Esophagus muscularis mucosa (tissue), 4 donors: ENCODE results near the gene ACY1. TPM values are rescaled to one million over a fixed set of nuclear protein-coding genes. Genes with fewer than 3 reads are reported as not detected.

ENCODE experiments used
- DNase-seq: peaks from one replicate; pipeline ENCODE4 v3.0.0-alpha.2; 2017; ENCODE audit errors: extremely low spot score
- H3K27ac ChIP-seq, 4 donors: fragments of 200-600 bp; sonication (generic); replicated peaks in 1 of 4; 1 replicate in 3 of 4; 2 replicates in 1 of 4; pipeline ENCODE4 v1.5.1; 2016 to 2019; ENCODE audit warnings: mild to moderate bottlenecking in 1 of 4
- H3K27me3 ChIP-seq, 4 donors: fragments of 200-600 bp; sonication (generic); one replicate each; pipeline versions ENCODE4 v1.5.1 to v1.6.0; 2016 to 2019
- H3K36me3 ChIP-seq, 4 donors: fragments of 200-600 bp; sonication (generic); one replicate each; pipeline ENCODE4 v1.5.1; 2016 to 2019
- H3K4me1 ChIP-seq, 4 donors: fragments of 200-600 bp; sonication (generic); one replicate each; pipeline ENCODE4 v1.5.1; 2016 to 2019
- H3K4me3 ChIP-seq, 4 donors: fragments of 200-600 bp; sonication (generic); 1 replicate in 2 of 4; 2 replicates in 2 of 4; pipeline ENCODE4 v1.5.1; 2016 to 2019; ENCODE audit warnings: mild to moderate bottlenecking in 4 of 4, moderate library complexity in 1 of 4
- H3K9me3 ChIP-seq, 4 donors: fragments of 200-600 bp; sonication (generic); 1 replicate in 3 of 4; 2 replicates in 1 of 4; pipeline ENCODE4 v1.5.1; 2016 to 2019
- CTCF ChIP-seq, 3 experiments: fragments of 200-600 bp in 2 of 3; fragments of 450-650 bp in 1 of 3; sonication (generic) in 2 of 3; IDR thresholded peaks; one replicate each; pipeline ENCODE4 v1.5.1; 2017 to 2019; ENCODE audit warnings: antibody characterized with exemption in 3 of 3, mild to moderate bottlenecking in 2 of 3, moderate library complexity in 1 of 3
- EP300 ChIP-seq: sonication (generic); formaldehyde crosslinking; IDR thresholded peaks from one replicate; pipeline ENCODE4 v1.6.1; 2017; ENCODE audit warnings: antibody characterized with exemption
- POLR2A ChIP-seq: fragments of 450-650 bp; IDR thresholded peaks from one replicate; pipeline ENCODE4 v1.6.1; 2017; ENCODE audit warnings: antibody characterized with exemption, moderate library complexity, mild to moderate bottlenecking, low read depth
- POLR2AphosphoS5 ChIP-seq, 2 donors: sonication (generic); formaldehyde crosslinking; IDR thresholded peaks; one replicate each; pipeline ENCODE4 v1.6.1; 2017; ENCODE audit warnings: antibody characterized with exemption in 2 of 2
- WGBS: methylation state at CpG from one replicate; pipeline ENCODE4 v1.1.5; 2018; 5-methylcytosine and 5-hydroxymethylcytosine counted together
- intact Hi-C: fragments of 100-400 bp; cut with DNase I; formaldehyde crosslinking; loops from one replicate; pipeline ENCODE4 v1.15.1; 2023
- total RNA-seq, 4 donors: library from RNA; depleted of rRNA; stranded (reverse); fragments of >200 nt; gene quantifications; one replicate each; pipeline versions ENCODE4 v1.1.0 to v1.2.1, GENCODE V29; 2016

The ACY1 gene
- total RNA-seq, 4 donors from 2014 or later, result 10.0 to 19.2 (median 15.8) TPM

- Histone ChIP-seq H3K27ac (peak overlapping the region in 1 of 4 donors; percentile 4), H3K9me3 (no peaks in the 10 kb centered on the region), H3K36me3 (peaks cover 6 to 44% (median 42%) of the 10 kb centered on the region in 4 donors), H3K27me3 (no peaks in the 10 kb centered on the region), H3K4me1 (peaks cover 33 to 54% (median 48%) of the 10 kb centered on the region in 4 donors), H3K4me3 (no peak overlapping the region)
- intact Hi-C loops, result no loop called here
- no peak for TF ChIP-seq POLR2A
- TF ChIP-seq POLR2AphosphoS5 (IDR thresholded peaks at IDR 0.05), result no peak
- no peak for TF ChIP-seq CTCF (IDR thresholded peaks at IDR 0.05)
- no peak for TF ChIP-seq EP300
- 64% methylated on average over 7 of the region's 9 CpGs for WGBS
- no peak for DNase-seq
These were observed 21.4 kb upstream of the ACY1 start for GRCh38 chr3:51961602-51962569.

GRCh38 chr3:51962854-51963530 lies 20.3 kb upstream of the ACY1 start:
- WGBS, result 71% methylated on average over 6 of the region's 6 CpGs
- Histone ChIP-seq H3K4me1 (peaks cover 38 to 57% (median 53%) of the 10 kb centered on the region in 4 donors), H3K36me3 (peaks cover 6 to 38% (median 33%) of the 10 kb centered on the region in 4 donors), H3K9me3 (no peaks in the 10 kb centered on the region), H3K4me3 (no peak overlapping the region), H3K27ac (peak overlapping the region in 3 of 4 donors; percentile 27 to 55 (median 28)), H3K27me3 (no peaks in the 10 kb centered on the region)
- no peak for TF ChIP-seq EP300
- TF ChIP-seq POLR2AphosphoS5 (IDR thresholded peaks at IDR 0.05), result no peak
- no peak for TF ChIP-seq POLR2A
- no peak for TF ChIP-seq CTCF (IDR thresholded peaks at IDR 0.05)
- intact Hi-C loops, result no loop called here
- DNase-seq, result no peak

GRCh38 chr3:51963951-51964451 lies 19.3 kb upstream of the ACY1 start:
- peak overlapping the region in 3 of 4 donors; percentile 28 to 55 (median 28) for H3K27ac ChIP-seq
- no peak for DNase-seq
- 58% methylated on average over 10 of the region's 12 CpGs for WGBS
- H3K4me3 ChIP-seq, result no peak overlapping the region
- TF ChIP-seq POLR2A, result no peak
- peaks cover 6 to 28% (median 23%) of the 10 kb centered on the region in 4 donors for H3K36me3 ChIP-seq
- intact Hi-C loops, result no loop called here
- no peaks in the 10 kb centered on the region for H3K9me3 ChIP-seq
- peaks cover 46 to 66% (median 61%) of the 10 kb centered on the region in 4 donors for H3K4me1 ChIP-seq
- no peaks in the 10 kb centered on the region for H3K27me3 ChIP-seq

GRCh38 chr3:51964521-51964920 lies 18.8 kb upstream of the ACY1 start:
- Histone ChIP-seq H3K9me3 (no peaks in the 10 kb centered on the region), H3K4me1 (peaks cover 46 to 71% (median 61%) of the 10 kb centered on the region in 4 donors)

GRCh38 chr3:51966016-51966415 lies 17.3 kb upstream of the ACY1 start:
- H3K4me3 ChIP-seq, result peak overlapping the region; percentile 77 to 98 (median 95)
- H3K27ac ChIP-seq, result peak overlapping the region; percentile 92 to 97 (median 97)
- H3K9me3 ChIP-seq, result no peaks in the 10 kb centered on the region
- TF ChIP-seq POLR2A (no peak), CTCF (IDR thresholded peaks at IDR 0.05) (no peak), POLR2AphosphoS5 (IDR thresholded peaks at IDR 0.05) (no peak), EP300 (no peak)
- intact Hi-C loops, result no loop called here
- H3K4me1 ChIP-seq, result peaks cover 46 to 72% (median 61%) of the 10 kb centered on the region in 4 donors
- H3K27me3 ChIP-seq, result no peaks in the 10 kb centered on the region
- 77% methylated on average over 2 of the region's 2 CpGs for WGBS
- DNase-seq, result no peak
- peaks cover 0 to 11% (median 6%) of the 10 kb centered on the region in 4 donors for H3K36me3 ChIP-seq

More at GRCh38 chr3:51964521-51964920, 18.8 kb upstream of the ACY1 start:
- Histone ChIP-seq H3K4me3 (no peak overlapping the region), H3K36me3 (peaks cover 5 to 23% (median 18%) of the 10 kb centered on the region in 4 donors), H3K27me3 (no peaks in the 10 kb centered on the region), H3K27ac (peak overlapping the region in 1 of 4 donors; percentile 55)
- intact Hi-C loops, result no loop called here
- 70% methylated on average over 4 of the region's 4 CpGs for WGBS
- DNase-seq, result no peak
- no peak for TF ChIP-seq POLR2AphosphoS5 (IDR thresholded peaks at IDR 0.05)
- TF ChIP-seq POLR2A, result no peak
